Epithelial cell of proximal tubule (primary cell): ENCODE results near the gene CNPPD1. TPM values are rescaled to one million over a fixed set of nuclear protein-coding genes. Genes with fewer than 3 reads are reported as not detected.

ENCODE experiments used
- DNase-seq: peaks from one replicate; pipeline ENCODE4 v3.0.0-alpha.2; 2011; ENCODE audit warnings: low read depth
- H3K4me3 ChIP-seq: 2 replicates; pipeline ENCODE4 v1.5.1; 2011; ENCODE audit warnings: low read depth, mild to moderate bottlenecking, low read length
- CTCF ChIP-seq: conservative IDR thresholded peaks from 2 replicates; pipeline ENCODE4 v1.5.1; 2012; ENCODE audit warnings: low read depth, mild to moderate bottlenecking, low read length
- total RNA-seq: library from RNA; depleted of rRNA; stranded (reverse); fragments of >200 nt; gene quantifications from 2 replicates; pipeline ENCODE4 v1.2.3, GENCODE V29; 2015

The CNPPD1 gene
- total RNA-seq, 1 donor from 2014 or later = 51.0 TPM

GRCh38 chr2:219213486-219214071, 36.9 kb upstream of the CNPPD1 start:
- no peak overlapping the region for H3K4me3 ChIP-seq
- no peak for DNase-seq
- TF ChIP-seq CTCF = no peak

- H3K4me3 ChIP-seq = no peak overlapping the region
- TF ChIP-seq CTCF = no peak
- DNase-seq = no peak
Observed at GRCh38 chr2:219213026-219213415, 36.3 kb upstream of the CNPPD1 start.

GRCh38 chr2:219210886-219211362, 34.2 kb upstream of the CNPPD1 start:
- H3K4me3 ChIP-seq = no peak overlapping the region
- no peak for TF ChIP-seq CTCF
- DNase-seq = no peak

DNA sequence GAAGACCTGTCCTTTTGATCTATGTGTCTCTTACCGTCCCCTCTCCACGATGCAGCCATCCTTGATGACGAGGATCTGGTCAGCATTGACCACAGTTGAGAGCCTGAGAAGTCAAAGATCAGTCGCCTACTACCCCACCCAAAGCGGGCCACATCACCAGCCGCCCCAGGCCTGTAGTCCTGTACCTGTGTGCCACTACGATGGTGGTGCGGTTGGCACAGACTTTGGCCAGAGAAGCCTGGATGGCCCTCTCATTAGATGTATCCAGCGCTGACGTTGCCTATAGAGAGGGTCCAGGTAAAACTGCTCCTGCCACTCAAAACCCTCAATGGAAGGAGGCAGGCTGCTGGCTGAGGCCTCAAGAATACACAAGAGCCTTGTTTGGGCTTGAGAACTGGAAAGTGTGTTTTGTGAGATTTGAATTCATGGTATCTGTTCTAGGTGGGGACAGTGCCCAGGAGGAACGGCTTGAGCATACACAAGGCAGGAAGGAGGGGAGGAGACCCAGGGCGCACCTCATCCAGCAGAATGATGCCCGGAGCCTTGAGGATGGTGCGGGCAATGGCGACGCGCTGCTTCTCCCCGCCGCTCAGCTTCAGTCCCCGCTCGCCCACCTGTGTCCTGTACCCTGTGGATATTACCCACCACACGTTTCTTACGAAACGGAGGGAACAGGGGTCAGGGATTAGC, 33.6 kb upstream of the CNPPD1 start:
- no peak overlapping the region for H3K4me3 ChIP-seq
- TF ChIP-seq CTCF = no peak
- no peak for DNase-seq

DNA sequence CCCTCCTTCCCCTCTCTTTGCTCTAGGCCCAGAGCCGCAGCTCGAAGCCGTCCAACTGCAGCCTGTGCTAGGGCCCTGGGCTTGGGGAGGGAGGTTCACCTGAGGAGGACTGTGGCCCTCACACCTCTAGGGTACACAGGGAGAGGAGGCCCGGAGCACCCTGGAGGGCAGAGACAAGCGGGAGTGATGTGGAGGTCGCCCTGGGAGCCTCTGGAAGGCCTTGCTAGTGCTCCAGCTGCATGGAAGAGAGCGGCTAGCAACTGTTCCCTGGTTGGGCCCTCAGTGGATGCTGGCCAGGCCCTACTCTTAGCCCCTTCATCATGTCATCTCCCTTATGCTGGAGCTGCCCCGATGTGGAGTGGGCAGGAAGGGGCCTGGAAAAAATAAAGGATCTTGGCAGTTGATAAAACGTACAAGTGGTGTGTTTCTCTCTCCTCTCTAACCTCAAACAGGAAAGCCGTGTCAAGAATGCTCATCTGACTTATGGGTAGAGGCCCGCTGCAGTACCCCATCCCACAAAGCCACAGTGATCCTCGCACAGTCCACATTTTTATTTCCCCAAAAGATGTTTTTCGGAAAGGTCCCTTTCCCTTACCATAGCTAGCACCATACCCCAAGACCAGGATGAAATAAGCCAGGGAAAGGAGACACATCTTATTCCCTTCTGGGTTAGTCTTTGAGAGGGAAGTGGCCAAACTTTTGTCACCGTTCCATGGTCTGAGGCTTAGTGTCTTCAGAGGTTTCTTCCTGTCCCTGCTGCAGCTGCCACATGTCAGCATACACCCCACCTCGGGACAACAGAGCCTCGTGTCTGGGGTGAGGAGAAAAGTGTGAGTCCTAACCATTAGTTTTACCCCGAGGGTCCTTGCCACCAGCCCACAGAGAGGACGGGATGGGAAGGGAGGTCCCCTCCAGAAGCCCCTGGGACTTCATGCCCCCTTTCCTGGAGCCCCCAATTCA, 32.8 kb upstream of the CNPPD1 start:
- H3K4me3 ChIP-seq = no peak overlapping the region
- no peak for DNase-seq
- TF ChIP-seq CTCF = no peak

- H3K4me3 ChIP-seq = peak overlapping the region; percentile 82
- TF ChIP-seq CTCF = no peak
- no peak for DNase-seq
Observed at GRCh38 chr2:219207884-219208740, 31.4 kb upstream of the CNPPD1 start.
